OCI-LY7 (cell line): ENCODE data around the gene ATP11A.

ENCODE experiments used
- CTCF ChIP-seq: fragments of 200-600 bp; sonication (generic); conservative IDR thresholded peaks from 2 replicates; pipeline ENCODE4 v1.5.1; 2014; ENCODE audit warnings: mild to moderate bottlenecking, antibody characterized with exemption, low read length, moderate library complexity, mixed read lengths
- EZH2phosphoT487 ChIP-seq: fragments of 200-600 bp; sonication (generic); IDR thresholded peaks from 2 replicates; pipeline ENCODE4 v1.6.1; 2018; ENCODE audit warnings: low read depth, borderline replicate concordance, mild to moderate bottlenecking, mixed run types, antibody characterized with exemption, low read length, moderate library complexity, mixed read lengths

- peak; percentile 4; the same call in 1 of the 2 replicates for TF ChIP-seq CTCF
- TF ChIP-seq EZH2phosphoT487, result no peak
Observed at GRCh38 chr13:112874751-112875300, 185.0 kb downstream of the ATP11A start.
